Keratinocyte (primary cell): ENCODE results near the gene THOC2. TPM values are rescaled to one million over a fixed set of nuclear protein-coding genes. Genes with fewer than 3 reads are reported as not detected.
"Not testable (repeated sequence)": the region's sequence is repeated elsewhere in the genome, so short reads cannot be mapped to it uniquely, and the experiment has no call there.

Experiments
- DNase-seq: peaks from one replicate; pipeline ENCODE4 v3.0.0-alpha.2; 2011; ENCODE audit warnings: low read depth, missing footprints, low spot score
- FAIRE-seq: peaks from 2 replicates; lab custom pipeline; 2011; peaks lifted over from hg19 to GRCh38; lab: Jason Lieb, UNC
- H2AFZ ChIP-seq: 2 replicates; pipeline ENCODE4 v1.6.0; 2012; ENCODE audit warnings: low read length, control low read depth, inconsistent platforms; ENCODE audit not compliant: control insufficient read depth
- H3K27ac ChIP-seq: 2 replicates; pipeline ENCODE4 v1.5.1; 2011; ENCODE audit warnings: low read length; ENCODE audit not compliant: control insufficient read depth, insufficient read depth
- H3K27me3 ChIP-seq: 3 replicates; pipeline ENCODE4 v1.6.0; 2011; ENCODE audit warnings: low read length; ENCODE audit not compliant: control insufficient read depth, insufficient read depth; ENCODE audit errors: extremely low read depth
- H3K36me3 ChIP-seq, 2 experiments: 2 replicates in 1 of 2; 3 replicates in 1 of 2; pipeline ENCODE4 v1.5.1; 2011; ENCODE audit warnings: low read length in 2 of 2, mild to moderate bottlenecking in 1 of 2; ENCODE audit not compliant: control insufficient read depth in 2 of 2, insufficient read depth in 2 of 2; ENCODE audit errors: extremely low read depth in 1 of 2
- H3K4me1 ChIP-seq: 3 replicates; pipeline ENCODE4 v1.5.1; 2011; ENCODE audit warnings: low read length; ENCODE audit not compliant: control insufficient read depth, insufficient read depth; ENCODE audit errors: extremely low read depth
- H3K4me2 ChIP-seq: 3 replicates; pipeline ENCODE4 v1.6.0; 2011; ENCODE audit warnings: low read depth, low read length; ENCODE audit not compliant: control insufficient read depth, insufficient read depth; ENCODE audit errors: extremely low read depth
- H3K4me3 ChIP-seq, 3 experiments: fragments of 200-600 bp in 1 of 3; sonication (generic) in 1 of 3; 2 replicates in 2 of 3; 3 replicates in 1 of 3; pipeline ENCODE4 v1.5.1; 2011 to 2016; ENCODE audit warnings: low read length in 3 of 3, mild to moderate bottlenecking in 3 of 3, control low read depth in 2 of 3, inconsistent platforms in 1 of 3, low read depth in 1 of 3, mixed read lengths in 1 of 3, mixed run types in 1 of 3, moderate library complexity in 1 of 3; ENCODE audit not compliant: control insufficient read depth in 2 of 3, insufficient read depth in 2 of 3; ENCODE audit errors: extremely low read depth in 1 of 3
- H3K79me2 ChIP-seq: 2 replicates; pipeline ENCODE4 v1.6.0; 2012; ENCODE audit warnings: low read length; ENCODE audit not compliant: control insufficient read depth, insufficient read depth
- H3K9ac ChIP-seq: 3 replicates; pipeline ENCODE4 v1.6.0; 2011; ENCODE audit warnings: low read length; ENCODE audit not compliant: control insufficient read depth, insufficient read depth; ENCODE audit errors: extremely low read depth
- H3K9me1 ChIP-seq: 3 replicates; pipeline ENCODE4 v1.6.0; 2011; ENCODE audit warnings: low read length; ENCODE audit not compliant: control insufficient read depth, insufficient read depth; ENCODE audit errors: extremely low read depth
- H3K9me3 ChIP-seq: 2 replicates; pipeline ENCODE4 v1.5.1; 2012; ENCODE audit warnings: low read depth, low read length; ENCODE audit not compliant: control insufficient read depth
- H4K20me1 ChIP-seq: 3 replicates; pipeline ENCODE4 v1.6.0; 2011; ENCODE audit warnings: low read length; ENCODE audit not compliant: control insufficient read depth, insufficient read depth; ENCODE audit errors: extremely low read depth
- CTCF ChIP-seq, 3 experiments: IDR thresholded peaks in 1 of 3; conservative IDR thresholded peaks in 1 of 3; optimal IDR thresholded peaks in 1 of 3; 2 replicates in 2 of 3; 3 replicates in 1 of 3; pipeline versions ENCODE3 to v1.5.1; 2011; ENCODE audit warnings: low read length in 3 of 3, mild to moderate bottlenecking in 3 of 3, moderate library complexity in 2 of 3, control low read depth in 1 of 3, inconsistent platforms in 1 of 3; ENCODE audit not compliant: insufficient read depth in 2 of 3; ENCODE audit errors: extremely low read depth in 1 of 3
- EZH2 ChIP-seq: IDR thresholded peaks from one replicate; pipeline ENCODE4 v1.6.1; 2012; ENCODE audit warnings: inconsistent platforms, mild to moderate bottlenecking, low read length, moderate library complexity
- dilution Hi-C: fragments of 300-500 bp; cut with MboI; formaldehyde crosslinking; loops from one replicate; pipeline ENCODE4 v1.7.0; 2020; ENCODE audit warnings: low sequenced_read_pairs; ENCODE audit not compliant: extremely low pct_ligation_motif_present
- polyA minus RNA-seq, 3 experiments: library from RNA; depleted of rRNA, polyadenylated mRNA; stranded (reverse); fragments of >200 nt; gene quantifications; 1 replicate in 1 of 3; 2 replicates in 1 of 3; 3 replicates in 1 of 3; pipeline ENCODE4 v1.2.3, GENCODE V29; 2011
- polyA plus RNA-seq, 5 experiments: library from polyadenylated mRNA; depleted of rRNA in 3 of 5; stranded (reverse) in 3 of 5; stranded (forward) in 1 of 5; unstranded in 1 of 5; fragments of >200 nt; gene quantifications; 1 replicate in 1 of 5; 2 replicates in 3 of 5; 3 replicates in 1 of 5; pipeline versions ENCODE4 v1.2.1 to v1.2.3, GENCODE V29; 2011 to 2012; ENCODE audit warnings: missing spikeins in 2 of 5, low read depth in 1 of 5, low replicate concordance in 1 of 5

Gene THOC2
- polyA plus RNA-seq (37.0 to 61.1 TPM (median 47.2 TPM) in 3 replicates), polyA minus RNA-seq (3.7 to 62.8 TPM (median 33.1 TPM) in 3 replicates)
- polyA plus RNA-seq (2011; ENCODE audit: low read depth), result 81.7 TPM
- 16.6 and 28.1 TPM in 2 replicates for polyA plus RNA-seq (2011; cell fraction: cytosol; rRNA removed)
- 96.7 and 131 TPM in 2 replicates for polyA plus RNA-seq (2011; cell fraction: nucleus; rRNA removed)
- polyA plus RNA-seq (2012; ENCODE audit: low replicate concordance), result 30.6 and 39.2 TPM in 2 replicates
- polyA minus RNA-seq (2011; cell fraction: cytosol; rRNA and poly(A)+ RNA removed), result 15.3 TPM
- 60.2 and 102 TPM in 2 replicates for polyA minus RNA-seq (2011; cell fraction: nucleus; rRNA and poly(A)+ RNA removed)

- Histone ChIP-seq H3K27me3 (no peaks in the 10 kb centered on the region), H3K9me3 (no peaks in the 10 kb centered on the region), H3K9ac (peak within 1 kb of the TSS; percentile 78), H4K20me1 (no peaks in the 10 kb centered on the region), H3K79me2 (peaks cover 49% of the 10 kb centered on the region), H3K9me1 (no peaks in the 10 kb centered on the region), H2AFZ (peak within 1 kb of the TSS; percentile 76), H3K4me1 (peaks cover 2% of the 10 kb centered on the region), H3K4me2 (peak within 1 kb of the TSS; percentile 65), H3K36me3 (no peaks in the 10 kb centered on the region), H3K4me3 (peak within 1 kb of the TSS; percentile 53 to 79 (median 72)), H3K27ac (peak within 1 kb of the TSS; percentile 82)
- DNase-seq (peak; percentile 4), FAIRE-seq (no peak)
- dilution Hi-C loops, result no loop called here
- TF ChIP-seq EZH2, result no peak
- TF ChIP-seq CTCF (optimal IDR thresholded peaks at IDR 0.05 in 1 of 3, IDR thresholded peaks at IDR 0.05 in 1 of 3, conservative IDR thresholded peaks at IDR 0.05 in 1 of 3; ENCODE audit: extremely low read depth in 1 of 3, insufficient read depth in 2 of 3, low read length in 3 of 3), result peak; percentile 17 to 37 (median 36)
Measured at GRCh38 chrX:123732670-123733363, at the start of gene THOC2. THOC2 (minus strand) TSS chrX:123733052; CDS start chrX:123733022, 30 bp downstream.

GRCh38 chrX:123781786-123782185, 48.9 kb upstream of the THOC2 start:
- dilution Hi-C loops, H3K9me1 ChIP-seq, H3K27ac ChIP-seq, H2AFZ ChIP-seq, H3K9me3 ChIP-seq, FAIRE-seq, H3K9ac ChIP-seq, H3K4me2 ChIP-seq, H4K20me1 ChIP-seq, H3K4me1 ChIP-seq, H3K36me3 ChIP-seq, H3K4me3 ChIP-seq, DNase-seq, H3K27me3 ChIP-seq, H3K79me2 ChIP-seq: not testable (repeated sequence)
